Measurements from ENCODE around the gene CWC15. TPM values are rescaled to one million over a fixed set of nuclear protein-coding genes. Genes with fewer than 3 reads are reported as not detected.

The CWC15 gene
- polyA plus RNA-seq, 1 donor (not counting 4 experiments of a cell fraction or from before 2014, with no cell fraction given) = 56.3 TPM

DNA sequence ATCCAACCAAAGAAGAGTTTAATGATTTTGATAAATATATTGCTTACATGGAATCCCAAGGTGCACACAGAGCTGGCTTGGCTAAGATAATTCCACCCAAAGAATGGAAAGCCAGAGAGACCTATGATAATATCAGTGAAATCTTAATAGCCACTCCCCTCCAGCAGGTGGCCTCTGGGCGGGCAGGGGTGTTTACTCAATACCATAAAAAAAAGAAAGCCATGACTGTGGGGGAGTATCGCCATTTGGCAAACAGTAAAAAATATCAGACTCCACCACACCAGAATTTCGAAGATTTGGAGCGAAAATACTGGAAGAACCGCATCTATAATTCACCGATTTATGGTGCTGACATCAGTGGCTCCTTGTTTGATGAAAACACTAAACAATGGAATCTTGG, 24.1 kb upstream of the CWC15 start:
- Histone ChIP-seq H3K79me2 (ENCODE audit: control insufficient read depth, insufficient read depth, low read length) (no peaks in the 10 kb centered on the region), H3K9me3 (ENCODE audit: control insufficient read depth, low read depth, low read length) (no peaks in the 10 kb centered on the region), H2AFZ (ENCODE audit: control insufficient read depth, low read length) (no peak overlapping the region), H3K9me1 (ENCODE audit: control insufficient read depth, extremely low read depth, insufficient read depth, low read length) (no peaks in the 10 kb centered on the region), H3K27me3 (ENCODE audit: control insufficient read depth, extremely low read depth, insufficient read depth, low read length) (no peaks in the 10 kb centered on the region), H3K9ac (ENCODE audit: control insufficient read depth, extremely low read depth, insufficient read depth, low read length) (no peak overlapping the region), H3K4me1 (ENCODE audit: control insufficient read depth, extremely low read depth, insufficient read depth, low read length) (no peaks in the 10 kb centered on the region), H3K4me3 (ENCODE audit: control insufficient read depth in 2 of 3, extremely low read depth in 1 of 3, insufficient read depth in 2 of 3, low read depth in 1 of 3, low read length in 3 of 3) (no peak overlapping the region), H4K20me1 (ENCODE audit: control insufficient read depth, extremely low read depth, insufficient read depth, low read length) (no peaks in the 10 kb centered on the region), H3K4me2 (ENCODE audit: control insufficient read depth, extremely low read depth, insufficient read depth, low read depth, low read length) (no peak overlapping the region), H3K27ac (ENCODE audit: control insufficient read depth, insufficient read depth, low read length) (no peak overlapping the region), H3K36me3 (ENCODE audit: control insufficient read depth in 2 of 2, extremely low read depth in 1 of 2, insufficient read depth in 2 of 2, low read length in 2 of 2) (no peaks in the 10 kb centered on the region)
- DNase-seq (ENCODE audit: low read depth, low spot score) (no peak), FAIRE-seq (no peak)
- dilution Hi-C loops (cut with MboI; ENCODE audit: extremely low pct_ligation_motif_present, low sequenced_read_pairs) = no loop called here
- TF ChIP-seq, protein P1, sequence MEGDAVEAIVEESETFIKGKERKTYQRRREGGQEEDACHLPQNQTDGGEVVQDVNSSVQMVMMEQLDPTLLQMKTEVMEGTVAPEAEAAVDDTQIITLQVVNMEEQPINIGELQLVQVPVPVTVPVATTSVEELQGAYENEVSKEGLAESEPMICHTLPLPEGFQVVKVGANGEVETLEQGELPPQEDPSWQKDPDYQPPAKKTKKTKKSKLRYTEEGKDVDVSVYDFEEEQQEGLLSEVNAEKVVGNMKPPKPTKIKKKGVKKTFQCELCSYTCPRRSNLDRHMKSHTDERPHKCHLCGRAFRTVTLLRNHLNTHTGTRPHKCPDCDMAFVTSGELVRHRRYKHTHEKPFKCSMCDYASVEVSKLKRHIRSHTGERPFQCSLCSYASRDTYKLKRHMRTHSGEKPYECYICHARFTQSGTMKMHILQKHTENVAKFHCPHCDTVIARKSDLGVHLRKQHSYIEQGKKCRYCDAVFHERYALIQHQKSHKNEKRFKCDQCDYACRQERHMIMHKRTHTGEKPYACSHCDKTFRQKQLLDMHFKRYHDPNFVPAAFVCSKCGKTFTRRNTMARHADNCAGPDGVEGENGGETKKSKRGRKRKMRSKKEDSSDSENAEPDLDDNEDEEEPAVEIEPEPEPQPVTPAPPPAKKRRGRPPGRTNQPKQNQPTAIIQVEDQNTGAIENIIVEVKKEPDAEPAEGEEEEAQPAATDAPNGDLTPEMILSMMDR (optimal IDR thresholded peaks at IDR 0.05 in 1 of 3, IDR thresholded peaks at IDR 0.05 in 1 of 3, conservative IDR thresholded peaks at IDR 0.05 in 1 of 3; ENCODE audit: extremely low read depth in 1 of 3, insufficient read depth in 2 of 3, low read length in 3 of 3) = peak in 1 of 3 experiments; percentile 22
- no peak for TF ChIP-seq EZH2 (IDR thresholded peaks at IDR 0.05; ENCODE audit: low read length)

DNA sequence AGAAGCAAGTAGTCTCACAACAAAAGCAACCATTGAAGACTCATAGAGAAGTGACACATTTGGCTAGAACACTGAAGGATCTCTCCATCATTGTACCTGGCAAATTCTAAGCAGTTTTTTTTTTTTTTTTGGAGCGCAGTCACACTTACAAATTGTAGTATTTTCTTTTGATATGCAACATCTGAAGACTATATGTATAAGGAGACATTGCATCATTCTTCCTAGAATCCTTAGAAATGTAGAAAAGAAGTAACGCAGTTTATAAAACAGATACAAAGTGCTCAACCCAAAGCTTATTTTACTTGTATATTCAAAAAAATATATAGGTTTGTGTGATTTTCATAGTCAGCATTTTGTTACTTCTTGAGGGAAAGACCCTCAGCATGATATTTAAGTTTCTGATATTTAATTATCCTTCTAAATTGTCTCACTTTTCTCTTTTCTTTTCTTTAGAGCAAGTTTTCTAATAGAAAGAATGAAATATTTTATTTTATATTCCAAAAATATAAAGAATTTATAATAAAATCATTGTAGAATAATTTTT, 20.1 kb upstream of the CWC15 start:
- Histone ChIP-seq H3K4me3 (ENCODE audit: control insufficient read depth in 2 of 3, extremely low read depth in 1 of 3, insufficient read depth in 2 of 3, low read depth in 1 of 3, low read length in 3 of 3) (no peak overlapping the region), H3K36me3 (ENCODE audit: control insufficient read depth in 2 of 2, extremely low read depth in 1 of 2, insufficient read depth in 2 of 2, low read length in 2 of 2) (no peaks in the 10 kb centered on the region), H3K27ac (ENCODE audit: control insufficient read depth, insufficient read depth, low read length) (no peak overlapping the region), H3K4me2 (ENCODE audit: control insufficient read depth, extremely low read depth, insufficient read depth, low read depth, low read length) (no peak overlapping the region), H3K9ac (ENCODE audit: control insufficient read depth, extremely low read depth, insufficient read depth, low read length) (no peak overlapping the region), H4K20me1 (ENCODE audit: control insufficient read depth, extremely low read depth, insufficient read depth, low read length) (no peaks in the 10 kb centered on the region), H3K9me3 (ENCODE audit: control insufficient read depth, low read depth, low read length) (no peaks in the 10 kb centered on the region), H3K4me1 (ENCODE audit: control insufficient read depth, extremely low read depth, insufficient read depth, low read length) (no peaks in the 10 kb centered on the region), H2AFZ (ENCODE audit: control insufficient read depth, low read length) (no peak overlapping the region), H3K79me2 (ENCODE audit: control insufficient read depth, insufficient read depth, low read length) (no peaks in the 10 kb centered on the region), H3K9me1 (ENCODE audit: control insufficient read depth, extremely low read depth, insufficient read depth, low read length) (no peaks in the 10 kb centered on the region), H3K27me3 (ENCODE audit: control insufficient read depth, extremely low read depth, insufficient read depth, low read length) (peaks cover 5% of the 10 kb centered on the region)
- dilution Hi-C loops (cut with MboI; ENCODE audit: extremely low pct_ligation_motif_present, low sequenced_read_pairs) = no loop called here
- FAIRE-seq = no peak
- DNase-seq (ENCODE audit: low read depth, low spot score) = no peak
- TF ChIP-seq, protein P1 (optimal IDR thresholded peaks at IDR 0.05 in 1 of 3, IDR thresholded peaks at IDR 0.05 in 1 of 3, conservative IDR thresholded peaks at IDR 0.05 in 1 of 3; ENCODE audit: extremely low read depth in 1 of 3, insufficient read depth in 2 of 3, low read length in 3 of 3) = no peak
- TF ChIP-seq EZH2 (IDR thresholded peaks at IDR 0.05; ENCODE audit: low read length) = no peak
